WI38 (cell line): Measurements from ENCODE around the gene PDCD1.

Experiments used
- H3K4me3 ChIP-seq: 2 replicates; pipeline ENCODE4 v1.5.1; 2011; ENCODE audit warnings: low read depth, mild to moderate bottlenecking, control low read depth, low read length
- CTCF ChIP-seq: IDR thresholded peaks from 2 replicates; pipeline ENCODE4 v1.5.1; 2012; ENCODE audit warnings: low read depth, mild to moderate bottlenecking, control low read depth, low read length

PDCD1 gene

GRCh38 chr2:241850544-241851324 lies 8.0 kb downstream of the PDCD1 start:
- no peak for TF ChIP-seq CTCF
- no peak overlapping the region for H3K4me3 ChIP-seq

GRCh38 chr2:241849616-241850543 lies 8.8 kb downstream of the PDCD1 start:
- TF ChIP-seq CTCF = no peak

GRCh38 chr2:241848761-241849615 lies 9.7 kb downstream of the PDCD1 start:
- H3K4me3 ChIP-seq = no peak overlapping the region
- no peak for TF ChIP-seq CTCF

More at GRCh38 chr2:241849616-241850543, 8.8 kb downstream of the PDCD1 start:
- H3K4me3 ChIP-seq = no peak overlapping the region

GRCh38 chr2:241846406-241846805 lies 12.3 kb downstream of the PDCD1 start:
- TF ChIP-seq CTCF = no peak

GRCh38 chr2:241844831-241845578 lies 13.7 kb downstream of the PDCD1 start:
- no peak overlapping the region for H3K4me3 ChIP-seq
- TF ChIP-seq CTCF = no peak

More at GRCh38 chr2:241846406-241846805, 12.3 kb downstream of the PDCD1 start:
- no peak overlapping the region for H3K4me3 ChIP-seq

GRCh38 chr2:241844066-241844728 lies 14.5 kb downstream of the PDCD1 start:
- TF ChIP-seq CTCF = no peak
- no peak overlapping the region for H3K4me3 ChIP-seq
